ENCODE measurements around the gene PIK3R3. TPM values are rescaled to one million over a fixed set of nuclear protein-coding genes. Genes with fewer than 3 reads are reported as not detected.

The PIK3R3 gene
- total RNA-seq, 1 experiment from 2014 or later, result 1.6 TPM

- no TSS peak for BruUV-seq (replicated peaks)
- Histone ChIP-seq H3K9me2 (ENCODE audit: insufficient read depth) (no peaks in the 10 kb centered on the region), H3K4me3 (replicated peaks in 1 of 2; ENCODE audit: low read depth in 1 of 2, low read length in 2 of 2) (no peak overlapping the region), H3K4me1 (ENCODE audit: control insufficient read depth in 1 of 2, insufficient read depth in 2 of 2, low read length in 2 of 2) (peaks cover 0 to 5% of the 10 kb centered on the region in 2 experiments; a peak in 1 of 4 replicates), H3K79me2 (ENCODE audit: insufficient read depth, low read length) (no peaks in the 10 kb centered on the region), H3K4me2 (ENCODE audit: low read length) (no peak overlapping the region), H3K9me3 (ENCODE audit: control insufficient read depth in 1 of 2, insufficient read depth in 1 of 2, low read depth in 1 of 2, low read length in 2 of 2) (no peaks in the 10 kb centered on the region), H4K20me1 (ENCODE audit: insufficient read depth) (no peaks in the 10 kb centered on the region), H3K36me3 (ENCODE audit: control insufficient read depth in 1 of 2, insufficient read depth in 2 of 2, low read length in 2 of 2) (peaks cover 0 to 6% of the 10 kb centered on the region in 2 experiments; a peak in 1 of 4 replicates), H3K9ac (ENCODE audit: low read length) (no peak overlapping the region), H3K27me3 (ENCODE audit: insufficient read depth, low read length) (no peaks in the 10 kb centered on the region), H3K27ac (ENCODE audit: low read depth, low read length) (no peak overlapping the region), H2AFZ (ENCODE audit: low read depth, low read length, poor library complexity, severe bottlenecking) (no peak overlapping the region)
- intact Hi-C loops (cut with micrococcal nuclease), result no loop called here
- ChIA-PET POLR2A (no interaction called here), CTCF (no interaction called here), RAD21 (ENCODE audit: low non-redundant PET in 1 of 2, low total read pairs in 2 of 2, uncharacterized antibody in 2 of 2, unreplicated experiment in 2 of 2) (no interaction called here)
- ATAC-seq (no peak), DNase-seq (ENCODE audit: low read depth, low spot score) (no peak)
- no peak for TF ChIP-seq ZFX (IDR thresholded peaks at IDR 0.05)
- no peak for TF ChIP-seq FOSL1 (IDR thresholded peaks at IDR 0.05; ENCODE audit: low read depth)
- TF ChIP-seq CEBPB (IDR thresholded peaks at IDR 0.05; ENCODE audit: low read depth), result no peak
- no peak for TF ChIP-seq ATF3 (IDR thresholded peaks at IDR 0.05)
- TF ChIP-seq SP1 (IDR thresholded peaks at IDR 0.05; ENCODE audit: low read depth), result no peak
- TF ChIP-seq ZBTB33 (IDR thresholded peaks at IDR 0.05; ENCODE audit: extremely low read depth, insufficient replicate concordance, low read length), result no peak
- no peak for TF ChIP-seq EZH2phosphoT487 (IDR thresholded peaks at IDR 0.05; ENCODE audit: borderline replicate concordance)
- TF ChIP-seq EZH2 (IDR thresholded peaks at IDR 0.05), result no peak
- no peak for TF ChIP-seq POLR2A (IDR thresholded peaks at IDR 0.05; ENCODE audit: borderline replicate concordance, extremely low read depth, insufficient read depth, insufficient read length)
- TF ChIP-seq CTCF (IDR thresholded peaks at IDR 0.05 in 2 of 3, conservative IDR thresholded peaks at IDR 0.05 in 1 of 3; ENCODE audit: borderline replicate concordance in 1 of 3, insufficient read depth in 1 of 3, low read depth in 2 of 3, low read length in 2 of 3), result no peak
- TF ChIP-seq POLR2AphosphoS5 (IDR thresholded peaks at IDR 0.05; ENCODE audit: low read depth, low read length), result no peak
- TF ChIP-seq ZNF274 (IDR thresholded peaks at IDR 0.05; ENCODE audit: low read depth, low read length), result no peak
Measured at GRCh38 chr1:45999507-45999906, 132.9 kb downstream of the PIK3R3 start.
